Suprapubic skin (tissue), 4 donors: ENCODE results near the gene HEBP1.

Experiments
- CTCF ChIP-seq, 2 donors: fragments of 200-600 bp in 1 of 2; fragments of 450-650 bp in 1 of 2; sonication (generic) in 1 of 2; IDR thresholded peaks; one replicate each; pipeline ENCODE4 v1.5.1; 2016 to 2019; ENCODE audit warnings: antibody characterized with exemption in 2 of 2, mild to moderate bottlenecking in 1 of 2, moderate library complexity in 1 of 2
- POLR2A ChIP-seq, 2 donors: fragments of 450-650 bp; IDR thresholded peaks; one replicate each; pipeline ENCODE4 v1.6.1; 2017; ENCODE audit warnings: antibody characterized with exemption in 2 of 2, mild to moderate bottlenecking in 2 of 2, moderate library complexity in 2 of 2
- POLR2AphosphoS5 ChIP-seq, 3 donors: sonication (generic); formaldehyde crosslinking; IDR thresholded peaks; one replicate each; pipeline ENCODE4 v1.6.1; 2017; ENCODE audit warnings: antibody characterized with exemption in 3 of 3

- no peak for TF ChIP-seq CTCF (IDR thresholded peaks at IDR 0.05)
- no peak for TF ChIP-seq POLR2A (IDR thresholded peaks at IDR 0.05)
- TF ChIP-seq POLR2AphosphoS5 (IDR thresholded peaks at IDR 0.05): no peak
Measured at GRCh38 chr12:12995088-12995487, 5.0 kb downstream of the HEBP1 start.
